HCT116 (cell line): ENCODE data around the gene MYADML2. TPM values are rescaled to one million over a fixed set of nuclear protein-coding genes. Genes with fewer than 3 reads are reported as not detected.

Experiments used
- ATAC-seq: fragments of 200-7000 bp; cut with Tn5 transposase; 2 replicates; pipeline ENCODE4 v1.9.1; 2020; ENCODE audit warnings: mild to moderate bottlenecking, moderate library complexity
- BruUV-seq: library from RNA; stranded (reverse); fragments of 400-500 nt; replicated peaks from 2 replicates; lab custom pipeline; 2021; lab: Mats Ljungman, UMichigan
- CTCF ChIA-PET: fragments of 300-600 bp; sonication (Branson Sonifier 250); formaldehyde crosslinking; loops from one replicate; lab custom pipeline; 2021; ENCODE audit warnings: antibody characterized with exemption; lab: Charles Lee
- POLR2A ChIA-PET: fragments of 300-600, 350-600 bp; sonication (Branson Sonifier 250); formaldehyde crosslinking; loops from one replicate; lab custom pipeline; 2021; ENCODE audit warnings: antibody characterized with exemption; lab: Charles Lee
- RAD21 ChIA-PET, 2 experiments: fragments of 300-600 bp; sonication (Branson Sonifier 250); formaldehyde crosslinking; loops; one replicate each; lab custom pipeline; 2023; ENCODE audit warnings: low total read pairs in 2 of 2; ENCODE audit not compliant: uncharacterized antibody in 2 of 2, unreplicated experiment in 2 of 2, low non-redundant PET in 1 of 2; lab: Charles Lee
- DNase-seq: peaks from one replicate; pipeline ENCODE4 v3.0.0-alpha.2; 2010; ENCODE audit warnings: low read depth, low spot score
- H2AFZ ChIP-seq: fragments of 200-600 bp; shearing (Covaris generic), sonication (generic); 2 replicates; pipeline ENCODE4 v1.6.1; 2017; ENCODE audit warnings: low read depth, mixed run types, mixed read lengths, antibody characterized with exemption, low read length; ENCODE audit not compliant: poor library complexity, severe bottlenecking
- H3K27ac ChIP-seq: 2 replicates; pipeline ENCODE4 v1.5.1; 2012; ENCODE audit warnings: low read depth, low read length
- H3K27me3 ChIP-seq: fragments of 200-600 bp; sonication (generic); 2 replicates; pipeline ENCODE4 v1.6.1; 2016; ENCODE audit warnings: mixed run types, low read length, mixed read lengths; ENCODE audit not compliant: insufficient read depth
- H3K36me3 ChIP-seq, 2 experiments: fragments of 200-500 bp in 1 of 2; fragments of 200-600 bp in 1 of 2; sonication (Bioruptor generic) in 1 of 2; sonication (generic) in 1 of 2; 2 replicates each; pipeline versions ENCODE4 v1.5.1 to v1.6.1; 2014 to 2016; ENCODE audit warnings: low read length in 2 of 2, inconsistent platforms in 1 of 2, mixed read lengths in 1 of 2, mixed run types in 1 of 2; ENCODE audit not compliant: insufficient read depth in 2 of 2, control insufficient read depth in 1 of 2
- H3K4me1 ChIP-seq, 2 experiments: fragments of 200-600 bp in 1 of 2; sonication (generic) in 1 of 2; 2 replicates each; pipeline versions ENCODE4 v1.5.1 to v1.6.1; 2012 to 2017; ENCODE audit warnings: low read length in 2 of 2, inconsistent platforms in 1 of 2, mild to moderate bottlenecking in 1 of 2, mixed read lengths in 1 of 2, mixed run types in 1 of 2, moderate library complexity in 1 of 2; ENCODE audit not compliant: insufficient read depth in 2 of 2, control insufficient read depth in 1 of 2
- H3K4me2 ChIP-seq: fragments of 200-600 bp; sonication (generic); 2 replicates; pipeline ENCODE4 v1.6.1; 2017; ENCODE audit warnings: mixed run types, low read length, mixed read lengths
- H3K4me3 ChIP-seq, 2 experiments: fragments of 200-600 bp in 1 of 2; sonication (generic) in 1 of 2; replicated peaks in 1 of 2; 2 replicates each; pipeline ENCODE4 v1.5.1; 2011 to 2016; ENCODE audit warnings: low read length in 2 of 2, control low read depth in 1 of 2, low read depth in 1 of 2, mild to moderate bottlenecking in 1 of 2, mixed read lengths in 1 of 2, mixed run types in 1 of 2
- H3K79me2 ChIP-seq: fragments of 200-600 bp; sonication (generic); 2 replicates; pipeline ENCODE4 v1.6.1; 2017; ENCODE audit warnings: mild to moderate bottlenecking, mixed run types, low read length, moderate library complexity, mixed read lengths; ENCODE audit not compliant: insufficient read depth
- H3K9ac ChIP-seq: fragments of 200-600 bp; sonication (generic); 2 replicates; pipeline ENCODE4 v1.6.1; 2016; ENCODE audit warnings: low read length, mixed read lengths
- H3K9me2 ChIP-seq: fragments of 200-600 bp; sonication (generic), shearing (Covaris generic); 2 replicates; pipeline ENCODE4 v1.6.1; 2017; ENCODE audit warnings: mixed run types, mild to moderate bottlenecking, moderate library complexity; ENCODE audit not compliant: insufficient read depth
- H3K9me3 ChIP-seq, 2 experiments: fragments of 200-500 bp in 1 of 2; fragments of 200-600 bp in 1 of 2; sonication (Bioruptor generic) in 1 of 2; sonication (generic) in 1 of 2; 2 replicates each; pipeline ENCODE4 v1.6.1; 2014 to 2017; ENCODE audit warnings: low read length in 2 of 2, mixed read lengths in 2 of 2, inconsistent platforms in 1 of 2, low read depth in 1 of 2, mild to moderate bottlenecking in 1 of 2, mixed run types in 1 of 2, moderate library complexity in 1 of 2; ENCODE audit not compliant: control insufficient read depth in 1 of 2, insufficient read depth in 1 of 2
- H4K20me1 ChIP-seq: fragments of 200-600 bp; sonication (generic), shearing (Covaris generic); 2 replicates; pipeline ENCODE4 v1.6.1; 2017; ENCODE audit warnings: mixed run types, mild to moderate bottlenecking, moderate library complexity; ENCODE audit not compliant: insufficient read depth
- EGR1 ChIP-seq: IDR thresholded peaks from 2 replicates; pipeline ENCODE4 v1.6.1; 2012; ENCODE audit warnings: low read depth
- ELF1 ChIP-seq: IDR thresholded peaks from 2 replicates; pipeline ENCODE4 v1.6.1; 2012; ENCODE audit warnings: low read depth, borderline replicate concordance
- EZH2 ChIP-seq: fragments of 200-600 bp; sonication (generic); IDR thresholded peaks from 2 replicates; pipeline ENCODE4 v1.6.1; 2017; ENCODE audit warnings: antibody characterized with exemption, mixed run types
- EZH2phosphoT487 ChIP-seq: fragments of 200-600 bp; IDR thresholded peaks from 2 replicates; pipeline ENCODE4 v1.6.1; 2018; ENCODE audit warnings: antibody characterized with exemption, borderline replicate concordance
- FOSL1 ChIP-seq: IDR thresholded peaks from 2 replicates; pipeline ENCODE4 v1.6.1; 2012; ENCODE audit warnings: low read depth
- JUND ChIP-seq: IDR thresholded peaks from 2 replicates; pipeline ENCODE4 v1.6.1; 2012
- MAX ChIP-seq: IDR thresholded peaks from 2 replicates; pipeline ENCODE4 v1.6.1; 2012
- POLR2A ChIP-seq: IDR thresholded peaks from 2 replicates; pipeline ENCODE4 v1.7.0; 2011; ENCODE audit warnings: borderline replicate concordance; ENCODE audit not compliant: insufficient read depth, insufficient read length; ENCODE audit errors: extremely low read depth
- POLR2AphosphoS5 ChIP-seq: IDR thresholded peaks from 2 replicates; pipeline ENCODE4 v1.6.1; 2011; ENCODE audit warnings: mild to moderate bottlenecking, low read depth, low read length, moderate library complexity
- REST ChIP-seq: IDR thresholded peaks from 2 replicates; pipeline ENCODE4 v1.6.1; 2012; ENCODE audit warnings: low read depth
- SIN3A ChIP-seq: IDR thresholded peaks from 2 replicates; pipeline ENCODE4 v1.6.1; 2012; ENCODE audit warnings: low read depth
- SRF ChIP-seq: IDR thresholded peaks from 2 replicates; pipeline ENCODE4 v1.6.1; 2012; ENCODE audit warnings: low read depth
- TCF7L2 ChIP-seq: IDR thresholded peaks from 2 replicates; pipeline ENCODE4 v1.7.0; 2011; ENCODE audit warnings: borderline replicate concordance, inconsistent platforms; ENCODE audit not compliant: insufficient read depth, insufficient read length; ENCODE audit errors: extremely low read depth
- YY1 ChIP-seq: IDR thresholded peaks from 2 replicates; pipeline ENCODE4 v1.6.1; 2011; ENCODE audit warnings: low read length, low read depth, moderate library complexity, mild to moderate bottlenecking; ENCODE audit not compliant: insufficient replicate concordance; ENCODE audit errors: extremely low read depth
- ZBTB33 ChIP-seq: IDR thresholded peaks from 2 replicates; pipeline ENCODE4 v1.6.1; 2011; ENCODE audit warnings: mild to moderate bottlenecking, low read length, moderate library complexity; ENCODE audit not compliant: insufficient replicate concordance; ENCODE audit errors: extremely low read depth
- ZFX ChIP-seq: fragments of 450-650 bp; IDR thresholded peaks from 2 replicates; pipeline ENCODE4 v1.6.1; 2017
- ZNF274 ChIP-seq: fragments of 200-500 bp; sonication (Bioruptor generic); IDR thresholded peaks from 2 replicates; pipeline ENCODE4 v1.6.1; 2014; ENCODE audit warnings: mild to moderate bottlenecking, low read depth, low read length, inconsistent platforms
- intact Hi-C: fragments of 100-400 bp; cut with micrococcal nuclease; formaldehyde crosslinking; loops from 2 replicates; pipeline ENCODE4 v1.10.0; 2022
- total RNA-seq: library from RNA; stranded (reverse); gene quantifications from one replicate; pipeline ENCODE4 v1.2.1, GENCODE V29; 2021; ENCODE audit not compliant: unreplicated experiment
- TF ChIP-seq, protein P1 (sequence below), 3 experiments: fragments of 200-600 bp in 1 of 3; sonication (generic) in 1 of 3; IDR thresholded peaks in 2 of 3; conservative IDR thresholded peaks in 1 of 3; 2 replicates each; pipeline ENCODE4 v1.5.1; 2012 to 2017; ENCODE audit warnings: low read depth in 2 of 3, low read length in 2 of 3, antibody characterized with exemption in 1 of 3, borderline replicate concordance in 1 of 3, control low read depth in 1 of 3, mild to moderate bottlenecking in 1 of 3, mixed read lengths in 1 of 3, mixed run types in 1 of 3, moderate library complexity in 1 of 3; ENCODE audit not compliant: insufficient read depth in 1 of 3

The MYADML2 gene
- total RNA-seq, 1 experiment from 2014 or later: not detected

DNA sequence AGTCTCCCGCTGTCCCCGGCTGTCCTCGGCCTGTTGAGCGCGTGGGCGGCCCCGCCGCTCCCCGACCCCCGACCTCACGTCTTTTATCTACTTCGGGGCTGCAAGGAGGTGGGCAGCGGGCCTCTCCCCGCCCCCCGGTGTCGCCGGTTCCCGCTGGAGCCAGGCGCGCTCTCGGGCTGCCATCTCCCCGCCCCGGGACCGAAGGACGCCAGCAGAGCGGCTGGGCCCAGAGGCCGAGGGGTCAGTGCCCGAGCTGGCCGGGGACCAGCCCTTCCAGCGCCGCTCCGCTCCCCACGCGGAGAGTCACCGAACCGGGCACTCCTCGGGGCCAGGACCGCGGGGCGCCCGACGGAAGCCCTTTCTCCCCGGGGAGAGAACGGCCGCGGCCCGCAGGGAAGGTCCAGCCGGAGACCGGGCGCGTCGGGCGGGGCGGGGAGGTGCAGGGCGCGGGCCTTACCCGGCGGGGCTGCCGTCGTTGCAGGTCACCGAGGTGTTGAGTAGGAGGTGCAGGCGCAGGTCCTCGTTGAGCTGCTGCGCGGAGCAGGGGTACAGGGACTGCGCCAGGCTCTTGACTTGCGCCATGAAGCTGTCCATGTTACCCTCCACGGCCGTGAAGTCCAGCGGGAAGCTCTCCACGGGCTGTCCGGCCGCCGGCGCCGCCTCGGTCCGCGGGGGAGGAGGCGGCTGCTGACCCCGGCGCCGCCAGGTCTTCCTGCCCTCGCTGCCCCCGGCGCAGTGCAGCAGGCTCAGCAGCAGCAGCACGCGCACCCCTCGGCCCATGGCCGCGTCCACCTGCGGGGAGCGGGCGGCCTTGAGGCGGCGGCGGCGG lies 13.3 kb upstream of the MYADML2 start:
- Histone ChIP-seq H3K4me2 (peak overlapping the region; percentile 99), H3K9me3 (no peaks in the 10 kb centered on the region), H3K79me2 (no peaks in the 10 kb centered on the region), H3K9me2 (no peaks in the 10 kb centered on the region), H3K36me3 (no peaks in the 10 kb centered on the region), H3K27me3 (no peaks in the 10 kb centered on the region), H3K27ac (peak overlapping the region; percentile 67; the same call in 1 of the 2 replicates), H2AFZ (peak overlapping the region; percentile 35), H3K4me1 (peaks cover 11 to 19% of the 10 kb centered on the region in 2 experiments), H3K9ac (peak overlapping the region; percentile 62), H3K4me3 (peak overlapping the region; percentile 50 to 69), H4K20me1 (no peaks in the 10 kb centered on the region)
- ChIA-PET POLR2A (interaction anchor here (1.0 kb wide), 2 partner anchors 44 to 56 kb away, joined by 3 to 4 read pairs; no protein-coding TSS in a partner anchor), CTCF (interaction anchor here (1.0 to 3.1 kb wide), 14 partner anchors 8 to 139 kb away, joined by 3 to 151 read pairs (median 6); partner anchors contain the start of genes CENPX, DCXR, LRRC45 and MAFG), RAD21 (interaction anchor here (1.0 to 2.4 kb wide), 4 partner anchors 61 to 77 kb away, joined by 3 to 50 read pairs (median 25); partner anchors contain the start of genes CENPX (in 2 of the 2), LRRC45 (in 2 of the 2) and DCXR (in 1 of the 2))
- intact Hi-C loops: no loop called here
- ATAC-seq (peak; percentile 24), DNase-seq (no peak)
- BruUV-seq: no TSS peak
- no peak for TF ChIP-seq JUND
- TF ChIP-seq MAX: no peak
- TF ChIP-seq SIN3A: no peak
- no peak for TF ChIP-seq ELF1
- no peak for TF ChIP-seq POLR2AphosphoS5
- no peak for TF ChIP-seq EZH2phosphoT487
- no peak; the same call in 1 of the 2 replicates for TF ChIP-seq ZFX
- TF ChIP-seq ZNF274: no peak
- TF ChIP-seq SRF: no peak
- TF ChIP-seq ZBTB33: no peak
- TF ChIP-seq, protein P1, sequence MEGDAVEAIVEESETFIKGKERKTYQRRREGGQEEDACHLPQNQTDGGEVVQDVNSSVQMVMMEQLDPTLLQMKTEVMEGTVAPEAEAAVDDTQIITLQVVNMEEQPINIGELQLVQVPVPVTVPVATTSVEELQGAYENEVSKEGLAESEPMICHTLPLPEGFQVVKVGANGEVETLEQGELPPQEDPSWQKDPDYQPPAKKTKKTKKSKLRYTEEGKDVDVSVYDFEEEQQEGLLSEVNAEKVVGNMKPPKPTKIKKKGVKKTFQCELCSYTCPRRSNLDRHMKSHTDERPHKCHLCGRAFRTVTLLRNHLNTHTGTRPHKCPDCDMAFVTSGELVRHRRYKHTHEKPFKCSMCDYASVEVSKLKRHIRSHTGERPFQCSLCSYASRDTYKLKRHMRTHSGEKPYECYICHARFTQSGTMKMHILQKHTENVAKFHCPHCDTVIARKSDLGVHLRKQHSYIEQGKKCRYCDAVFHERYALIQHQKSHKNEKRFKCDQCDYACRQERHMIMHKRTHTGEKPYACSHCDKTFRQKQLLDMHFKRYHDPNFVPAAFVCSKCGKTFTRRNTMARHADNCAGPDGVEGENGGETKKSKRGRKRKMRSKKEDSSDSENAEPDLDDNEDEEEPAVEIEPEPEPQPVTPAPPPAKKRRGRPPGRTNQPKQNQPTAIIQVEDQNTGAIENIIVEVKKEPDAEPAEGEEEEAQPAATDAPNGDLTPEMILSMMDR (IDR thresholded peaks at IDR 0.05 in 2 of 3, conservative IDR thresholded peaks at IDR 0.05 in 1 of 3; ENCODE audit: borderline replicate concordance in 1 of 3, insufficient read depth in 1 of 3, low read depth in 2 of 3, low read length in 2 of 3): no peak
- no peak for TF ChIP-seq FOSL1
- TF ChIP-seq EGR1: no peak
- no peak for TF ChIP-seq POLR2A
- no peak for TF ChIP-seq REST
- no peak for TF ChIP-seq EZH2
- TF ChIP-seq YY1: no peak
- no peak for TF ChIP-seq TCF7L2
